ENCODE data around the gene NDUFB8. TPM values are rescaled to one million over a fixed set of nuclear protein-coding genes. Genes with fewer than 3 reads are reported as not detected.

Gene NDUFB8
- total and polyA plus RNA-seq, 2 of the 4 experiments (the other 2 are of a cell fraction): 99.1 to 265 TPM

DNA sequence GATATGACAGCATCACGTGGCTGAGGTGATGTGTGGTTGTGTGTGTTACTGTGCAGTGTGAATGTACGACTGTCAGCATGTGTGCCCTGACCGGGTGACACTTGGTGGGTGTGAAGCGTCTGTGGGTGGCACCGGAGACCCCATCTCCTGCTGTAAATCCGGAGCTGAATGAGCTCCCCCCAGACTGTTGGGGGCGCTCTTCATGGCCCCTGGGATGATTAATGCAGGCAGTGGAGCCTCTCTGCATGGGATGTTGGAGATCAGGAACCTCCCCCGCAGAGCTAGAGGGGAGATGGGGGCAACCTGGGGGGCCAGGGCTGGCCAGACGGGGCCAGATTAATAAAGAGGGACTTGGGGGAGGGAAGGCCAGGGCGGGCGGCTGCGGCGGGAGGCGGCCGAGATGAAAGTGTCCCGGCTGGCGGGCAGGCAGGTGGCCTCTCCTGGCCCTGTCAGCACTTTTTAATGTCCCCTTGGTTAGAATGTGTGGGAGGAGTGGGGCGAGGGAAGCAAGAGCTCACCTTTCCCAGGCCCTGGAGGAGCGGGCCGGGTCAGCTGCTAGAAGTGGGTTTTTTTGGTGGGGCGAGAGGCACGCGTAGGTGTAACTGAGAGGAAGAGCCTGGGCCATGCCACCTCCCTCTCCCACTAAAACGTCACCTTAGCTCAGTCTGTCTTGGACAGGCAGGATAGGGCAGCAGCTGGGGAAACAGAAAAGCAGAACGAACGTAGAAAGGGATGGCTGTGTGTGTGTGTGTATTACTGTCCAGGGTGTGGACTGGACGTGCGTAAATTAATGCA, 40.2 kb upstream of the NDUFB8 start:
- Histone ChIP-seq H3K4me2 (ENCODE audit: low read depth, low read length) (no peak overlapping the region), H2BK120ac (ENCODE audit: low read depth, low read length) (no peak overlapping the region), H3K27me3 (ENCODE audit: control insufficient read depth, insufficient read depth, low read length) (peaks cover 61% of the 10 kb centered on the region), H2AK9ac (replicated peaks; ENCODE audit: low read depth, low read length, poor library complexity) (no peak overlapping the region), H4K91ac (ENCODE audit: insufficient read depth, low read depth, low read length) (no peak overlapping the region), H3K79me1 (ENCODE audit: low read depth in 1 of 2, low read length in 2 of 2) (no peaks in the 10 kb centered on the region), H3K9me1 (ENCODE audit: insufficient read depth, low read length) (peaks cover 3% of the 10 kb centered on the region; the same call in 1 of the 2 replicates), H4K8ac (ENCODE audit: low read depth in 2 of 2, low read length in 2 of 2) (no peak overlapping the region), H2AFZ (replicated peaks; ENCODE audit: low read length, poor library complexity) (peak overlapping the region; percentile 15), H3K27ac (ENCODE audit: insufficient read depth, low read length) (no peak overlapping the region), H3K4me3 (ENCODE audit: insufficient read depth, low read depth, low read length) (no peak overlapping the region), H3K14ac (replicated peaks; ENCODE audit: low read depth, low read length) (no peak overlapping the region), H4K20me1 (ENCODE audit: insufficient read depth, low read length) (no peaks in the 10 kb centered on the region), H2BK20ac (ENCODE audit: low read depth, low read length) (no peak overlapping the region), H3K56ac (ENCODE audit: extremely low read depth, insufficient read depth, low read length) (no peak overlapping the region), H3K36me3 (ENCODE audit: control insufficient read depth, insufficient read depth, low read length) (no peaks in the 10 kb centered on the region), H3K9ac (ENCODE audit: low read depth, low read length) (no peak overlapping the region), H2BK5ac (ENCODE audit: low read depth, low read length, poor library complexity, severe bottlenecking) (no peak overlapping the region), H2BK15ac (ENCODE audit: low read depth, low read length) (no peak overlapping the region), H4K5ac (ENCODE audit: low read depth, low read length) (no peak overlapping the region), H3K4me1 (ENCODE audit: control insufficient read depth, insufficient read depth, low read length) (no peaks in the 10 kb centered on the region), H3K18ac (ENCODE audit: low read depth, low read length) (no peak overlapping the region), H3K9me3 (ENCODE audit: control insufficient read depth, insufficient read depth, low read length) (no peaks in the 10 kb centered on the region), H3K4ac (ENCODE audit: low read depth, low read length) (no peak overlapping the region), H2AK5ac (ENCODE audit: low read depth, low read length) (no peak overlapping the region), H3K23ac (ENCODE audit: low read depth, low read length) (no peak overlapping the region)
- intact Hi-C loops (cut with micrococcal nuclease) (loop anchor here (10.0 kb wide), 1 partner anchor 445 kb away; no protein-coding TSS in a partner anchor), in situ Hi-C loops (cut with MboI; ENCODE audit: low sequenced_read_pairs) (no loop called here), dilution Hi-C loops (cut with HindIII; ENCODE audit: low sequenced_read_pairs, unreplicated experiment) (no loop called here)
- CTCF ChIA-PET: no interaction called here
- POLR2A ChIA-PET (ENCODE audit: unreplicated experiment): no interaction called here
- no peak for DNase-seq
- ATAC-seq (ENCODE audit: low read depth): no peak
- BruUV-seq (replicated peaks): no TSS peak
- TF ChIP-seq CEBPB (IDR thresholded peaks at IDR 0.05; ENCODE audit: low read depth, low read length) (no peak), MAFK (IDR thresholded peaks at IDR 0.05; ENCODE audit: low read depth, low read length) (no peak), POLR2A (IDR thresholded peaks at IDR 0.05; ENCODE audit: low read depth, low read length) (no peak), BHLHE40 (IDR thresholded peaks at IDR 0.05; ENCODE audit: low read depth, low read length) (no peak)
- TF ChIP-seq, protein P1, sequence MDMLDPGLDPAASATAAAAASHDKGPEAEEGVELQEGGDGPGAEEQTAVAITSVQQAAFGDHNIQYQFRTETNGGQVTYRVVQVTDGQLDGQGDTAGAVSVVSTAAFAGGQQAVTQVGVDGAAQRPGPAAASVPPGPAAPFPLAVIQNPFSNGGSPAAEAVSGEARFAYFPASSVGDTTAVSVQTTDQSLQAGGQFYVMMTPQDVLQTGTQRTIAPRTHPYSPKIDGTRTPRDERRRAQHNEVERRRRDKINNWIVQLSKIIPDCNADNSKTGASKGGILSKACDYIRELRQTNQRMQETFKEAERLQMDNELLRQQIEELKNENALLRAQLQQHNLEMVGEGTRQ (IDR thresholded peaks at IDR 0.05; ENCODE audit: low read depth, low read length): no peak
- WGBS, 2 experiments (ENCODE audit: extremely low coverage in 2 of 2, insufficient read length in 1 of 2): 13% methylated on average over 3 of the region's 28 CpGs; no CpG with 5 or more reads in 1 of the 2 experiments

Data from IMR-90 (cell line).